Karpas-422 (cell line): ENCODE measurements around the gene EGFL8. TPM values are rescaled to one million over a fixed set of nuclear protein-coding genes. Genes with fewer than 3 reads are reported as not detected.
"Not testable (repeated sequence)": the region's sequence is repeated elsewhere in the genome, so short reads cannot be mapped to it uniquely, and the experiment has no call there.

Experiments used
- DNase-seq: peaks from one replicate; pipeline ENCODE4 v3.0.0-alpha.2; 2015
- H2AFZ ChIP-seq: fragments of 200-600 bp; sonication (generic); 2 replicates; pipeline ENCODE4 v1.6.1; 2014; ENCODE audit warnings: antibody characterized with exemption, low read length, mixed read lengths
- H3K27ac ChIP-seq: fragments of 200-600 bp; sonication (generic); 2 replicates; pipeline ENCODE4 v1.5.1; 2014; ENCODE audit warnings: mild to moderate bottlenecking, low read length, moderate library complexity
- H3K27me3 ChIP-seq: fragments of 200-600 bp; sonication (generic); 2 replicates; pipeline ENCODE4 v1.6.1; 2014; ENCODE audit warnings: low read length, mixed read lengths
- H3K36me3 ChIP-seq: fragments of 200-600 bp; sonication (generic); 2 replicates; pipeline ENCODE4 v1.6.1; 2014; ENCODE audit warnings: low read length, mixed read lengths; ENCODE audit not compliant: insufficient read depth
- H3K4me1 ChIP-seq: fragments of 200-600 bp; sonication (generic); 2 replicates; pipeline ENCODE4 v1.6.1; 2014; ENCODE audit warnings: mild to moderate bottlenecking, low read length, mixed read lengths
- H3K4me2 ChIP-seq: fragments of 200-600 bp; sonication (generic); 2 replicates; pipeline ENCODE4 v1.6.1; 2014; ENCODE audit warnings: low read length, low read depth, mild to moderate bottlenecking; ENCODE audit not compliant: poor library complexity, severe bottlenecking
- H3K4me3 ChIP-seq: fragments of 200-600 bp; sonication (generic); 2 replicates; pipeline ENCODE4 v1.5.1; 2014; ENCODE audit warnings: mild to moderate bottlenecking, antibody characterized with exemption, low read length, mixed read lengths
- H3K79me2 ChIP-seq: fragments of 200-600 bp; sonication (generic); 2 replicates; pipeline ENCODE4 v1.6.1; 2014; ENCODE audit warnings: mild to moderate bottlenecking, low read length, mixed read lengths
- H3K9ac ChIP-seq: fragments of 200-600 bp; sonication (generic); 2 replicates; pipeline ENCODE4 v1.6.0; 2014; ENCODE audit warnings: low read length
- H3K9me2 ChIP-seq: fragments of 200-600 bp; sonication (generic), shearing (Covaris generic); replicated peaks from 2 replicates; pipeline ENCODE4 v1.6.0; 2014; ENCODE audit warnings: mild to moderate bottlenecking, low read length, moderate library complexity; ENCODE audit not compliant: insufficient read depth
- H3K9me3 ChIP-seq: fragments of 300-700, 200-600 bp; sonication (generic); 2 replicates; pipeline ENCODE4 v1.6.1; 2014; ENCODE audit warnings: low read length, mixed read lengths
- H4K20me1 ChIP-seq: fragments of 200-600 bp; sonication (generic); 2 replicates; pipeline ENCODE4 v1.6.1; 2014; ENCODE audit warnings: mild to moderate bottlenecking, antibody characterized with exemption, low read length, low read depth; ENCODE audit not compliant: insufficient read depth
- total RNA-seq: library from RNA; depleted of rRNA; stranded (reverse); fragments of >200 nt; shearing (Covaris generic); gene quantifications from 2 replicates; pipeline ENCODE4 v1.2.3, GENCODE V29; 2014; ENCODE audit warnings: low replicate concordance

The EGFL8 gene
- total RNA-seq, 1 experiment from 2014 or later, result 3.7 TPM

DNA sequence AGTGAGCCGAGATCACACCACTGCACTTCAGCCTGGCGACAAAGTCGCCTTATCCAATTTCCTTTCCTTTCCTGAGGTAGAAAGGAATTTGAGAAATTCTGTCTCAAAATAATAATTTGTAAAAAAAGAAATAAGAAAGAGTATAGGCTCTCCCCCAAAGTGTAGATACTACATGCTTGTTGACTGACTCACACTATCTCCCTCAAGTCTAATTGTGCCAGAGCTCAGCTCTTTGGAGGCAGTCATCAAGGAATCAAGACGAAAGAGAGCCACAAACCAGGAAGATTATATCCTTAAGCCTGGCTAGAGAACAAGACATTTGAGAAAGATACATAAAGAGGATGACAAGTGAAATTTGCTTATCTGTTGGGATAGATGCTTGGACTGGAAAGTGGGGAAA, 30.6 kb upstream of the EGFL8 start:
- no peak overlapping the region for H2AFZ ChIP-seq
- no peak overlapping the region for H3K27ac ChIP-seq
- no peaks in the 10 kb centered on the region for H3K9me2 ChIP-seq
- H4K20me1 ChIP-seq, result no peaks in the 10 kb centered on the region
- H3K4me3 ChIP-seq, result no peak overlapping the region
- no peak overlapping the region for H3K9ac ChIP-seq
- no peak for DNase-seq
- H3K36me3 ChIP-seq, result no peaks in the 10 kb centered on the region
- H3K4me1 ChIP-seq, result peaks cover 9% of the 10 kb centered on the region
- H3K4me2 ChIP-seq, result no peak overlapping the region
- no peaks in the 10 kb centered on the region for H3K27me3 ChIP-seq
- H3K9me3 ChIP-seq, result no peaks in the 10 kb centered on the region
- H3K79me2 ChIP-seq, result peaks cover 11% of the 10 kb centered on the region

GRCh38 chr6:32137454-32137853, 26.9 kb upstream of the EGFL8 start:
- Histone ChIP-seq H3K27me3 (no peaks in the 10 kb centered on the region), H3K36me3 (no peaks in the 10 kb centered on the region), H3K9ac (no peak overlapping the region), H3K9me3 (no peaks in the 10 kb centered on the region), H3K4me1 (no peaks in the 10 kb centered on the region), H2AFZ (no peak overlapping the region), H3K79me2 (no peaks in the 10 kb centered on the region), H3K4me2 (no peak overlapping the region), H3K4me3 (no peak overlapping the region), H3K27ac (no peak overlapping the region), H3K9me2 (no peaks in the 10 kb centered on the region), H4K20me1 (no peaks in the 10 kb centered on the region)
- DNase-seq, result no peak

GRCh38 chr6:32139590-32139989, 24.8 kb upstream of the EGFL8 start:
- H3K27ac ChIP-seq, result no peak overlapping the region
- no peaks in the 10 kb centered on the region for H3K27me3 ChIP-seq
- no peaks in the 10 kb centered on the region for H4K20me1 ChIP-seq
- H3K9me3 ChIP-seq, result no peaks in the 10 kb centered on the region
- no peak overlapping the region for H3K9ac ChIP-seq
- H3K79me2 ChIP-seq, result no peaks in the 10 kb centered on the region
- no peak overlapping the region for H3K4me3 ChIP-seq
- no peak overlapping the region for H2AFZ ChIP-seq
- H3K9me2 ChIP-seq, result no peaks in the 10 kb centered on the region
- no peaks in the 10 kb centered on the region for H3K36me3 ChIP-seq
- no peak for DNase-seq
- H3K4me2 ChIP-seq, result no peak overlapping the region
- H3K4me1 ChIP-seq, result no peaks in the 10 kb centered on the region

- H2AFZ ChIP-seq, result no peak overlapping the region
- H4K20me1 ChIP-seq, result no peaks in the 10 kb centered on the region
- no peak overlapping the region for H3K9ac ChIP-seq
- H3K4me2 ChIP-seq, result no peak overlapping the region
- no peaks in the 10 kb centered on the region for H3K4me1 ChIP-seq
- H3K9me3 ChIP-seq, result no peaks in the 10 kb centered on the region
- H3K4me3 ChIP-seq, result no peak overlapping the region
- no peaks in the 10 kb centered on the region for H3K9me2 ChIP-seq
- no peaks in the 10 kb centered on the region for H3K36me3 ChIP-seq
- no peak overlapping the region for H3K27ac ChIP-seq
- DNase-seq, result no peak
- no peaks in the 10 kb centered on the region for H3K79me2 ChIP-seq
- no peaks in the 10 kb centered on the region for H3K27me3 ChIP-seq
Measured at GRCh38 chr6:32140420-32141046, 23.9 kb upstream of the EGFL8 start.

GRCh38 chr6:32144238-32144637, 20.2 kb upstream of the EGFL8 start:
- not testable (repeated sequence) for H3K4me1 ChIP-seq, DNase-seq, H3K27ac ChIP-seq, H3K4me2 ChIP-seq, H2AFZ ChIP-seq, H3K9ac ChIP-seq, H3K27me3 ChIP-seq, H3K79me2 ChIP-seq, H3K9me2 ChIP-seq, H3K9me3 ChIP-seq, H3K36me3 ChIP-seq, H3K4me3 ChIP-seq, H4K20me1 ChIP-seq

DNA sequence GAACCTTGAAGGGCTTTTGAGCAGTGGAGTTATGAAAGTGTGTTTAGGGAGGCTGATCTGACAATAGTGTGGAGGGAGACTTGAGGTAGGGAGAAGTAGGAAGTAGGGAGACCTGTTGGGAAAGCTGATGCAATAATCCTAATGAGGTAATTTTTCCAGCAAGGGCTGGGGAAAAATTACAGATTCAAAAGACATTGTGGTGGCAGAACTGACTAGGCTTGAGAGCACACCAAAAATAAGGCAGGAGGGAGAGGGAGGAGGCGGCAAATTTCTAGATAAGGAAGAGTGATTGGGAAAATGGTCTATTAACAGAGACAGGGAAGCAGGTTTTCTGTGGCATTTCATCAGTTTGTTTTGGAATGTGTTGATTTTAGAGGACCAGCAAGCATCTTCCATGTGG, 18.1 kb upstream of the EGFL8 start:
- no peak overlapping the region for H3K27ac ChIP-seq
- no peak overlapping the region for H3K4me2 ChIP-seq
- H4K20me1 ChIP-seq, result no peaks in the 10 kb centered on the region
- no peaks in the 10 kb centered on the region for H3K9me3 ChIP-seq
- H3K9me2 ChIP-seq, result no peaks in the 10 kb centered on the region
- H3K4me3 ChIP-seq, result no peak overlapping the region
- no peak for DNase-seq
- H2AFZ ChIP-seq, result no peak overlapping the region
- H3K4me1 ChIP-seq, result no peaks in the 10 kb centered on the region
- no peaks in the 10 kb centered on the region for H3K79me2 ChIP-seq
- no peak overlapping the region for H3K9ac ChIP-seq
- no peaks in the 10 kb centered on the region for H3K27me3 ChIP-seq
- H3K36me3 ChIP-seq, result no peaks in the 10 kb centered on the region

DNA sequence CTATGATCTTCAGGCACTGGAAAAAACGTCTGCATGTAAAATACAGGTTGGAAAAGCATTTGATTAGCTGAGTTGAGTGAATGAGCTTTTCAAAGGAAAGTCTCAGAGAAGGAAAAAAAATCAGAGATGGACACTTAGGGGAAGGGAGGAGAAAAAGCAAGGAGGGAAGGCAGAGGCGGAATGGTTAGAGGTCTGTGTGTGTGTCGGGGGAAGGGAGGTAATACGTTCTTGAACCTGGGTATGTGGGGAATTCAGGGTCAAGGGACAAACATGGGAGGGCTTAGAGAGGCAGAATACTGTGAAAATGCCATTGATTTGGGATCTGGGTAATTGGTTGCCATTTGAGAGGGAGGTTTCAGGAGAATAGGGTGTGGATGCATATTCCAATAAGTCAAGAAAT, 17.7 kb upstream of the EGFL8 start:
- Histone ChIP-seq H2AFZ (no peak overlapping the region), H3K4me1 (no peaks in the 10 kb centered on the region), H3K36me3 (no peaks in the 10 kb centered on the region)

GRCh38 chr6:32147401-32148132, 16.8 kb upstream of the EGFL8 start:
- no peaks in the 10 kb centered on the region for H3K79me2 ChIP-seq
- no peaks in the 10 kb centered on the region for H3K9me3 ChIP-seq
- no peak overlapping the region for H2AFZ ChIP-seq
- H3K4me1 ChIP-seq, result no peaks in the 10 kb centered on the region
- no peak overlapping the region for H3K27ac ChIP-seq
- H3K9ac ChIP-seq, result no peak overlapping the region
- no peaks in the 10 kb centered on the region for H3K27me3 ChIP-seq
- no peaks in the 10 kb centered on the region for H3K36me3 ChIP-seq
- H4K20me1 ChIP-seq, result no peaks in the 10 kb centered on the region
- no peak overlapping the region for H3K4me2 ChIP-seq
- DNase-seq, result no peak
- H3K9me2 ChIP-seq, result no peaks in the 10 kb centered on the region
- no peak overlapping the region for H3K4me3 ChIP-seq

More for the DNA sequence above, 17.7 kb upstream of the EGFL8 start:
- H3K79me2 ChIP-seq, result no peaks in the 10 kb centered on the region
- H3K27me3 ChIP-seq, result no peaks in the 10 kb centered on the region
- no peaks in the 10 kb centered on the region for H4K20me1 ChIP-seq
- H3K9me2 ChIP-seq, result no peaks in the 10 kb centered on the region
- H3K27ac ChIP-seq, result no peak overlapping the region
- H3K4me3 ChIP-seq, result no peak overlapping the region
- DNase-seq, result no peak
- no peaks in the 10 kb centered on the region for H3K9me3 ChIP-seq
- H3K4me2 ChIP-seq, result no peak overlapping the region
- H3K9ac ChIP-seq, result no peak overlapping the region
